Measurements from ENCODE around the gene DHRS12. TPM values are rescaled to one million over a fixed set of nuclear protein-coding genes. Genes with fewer than 3 reads are reported as not detected.

DHRS12 gene
- total RNA-seq, 1 donor, result 3.3 TPM

DNA sequence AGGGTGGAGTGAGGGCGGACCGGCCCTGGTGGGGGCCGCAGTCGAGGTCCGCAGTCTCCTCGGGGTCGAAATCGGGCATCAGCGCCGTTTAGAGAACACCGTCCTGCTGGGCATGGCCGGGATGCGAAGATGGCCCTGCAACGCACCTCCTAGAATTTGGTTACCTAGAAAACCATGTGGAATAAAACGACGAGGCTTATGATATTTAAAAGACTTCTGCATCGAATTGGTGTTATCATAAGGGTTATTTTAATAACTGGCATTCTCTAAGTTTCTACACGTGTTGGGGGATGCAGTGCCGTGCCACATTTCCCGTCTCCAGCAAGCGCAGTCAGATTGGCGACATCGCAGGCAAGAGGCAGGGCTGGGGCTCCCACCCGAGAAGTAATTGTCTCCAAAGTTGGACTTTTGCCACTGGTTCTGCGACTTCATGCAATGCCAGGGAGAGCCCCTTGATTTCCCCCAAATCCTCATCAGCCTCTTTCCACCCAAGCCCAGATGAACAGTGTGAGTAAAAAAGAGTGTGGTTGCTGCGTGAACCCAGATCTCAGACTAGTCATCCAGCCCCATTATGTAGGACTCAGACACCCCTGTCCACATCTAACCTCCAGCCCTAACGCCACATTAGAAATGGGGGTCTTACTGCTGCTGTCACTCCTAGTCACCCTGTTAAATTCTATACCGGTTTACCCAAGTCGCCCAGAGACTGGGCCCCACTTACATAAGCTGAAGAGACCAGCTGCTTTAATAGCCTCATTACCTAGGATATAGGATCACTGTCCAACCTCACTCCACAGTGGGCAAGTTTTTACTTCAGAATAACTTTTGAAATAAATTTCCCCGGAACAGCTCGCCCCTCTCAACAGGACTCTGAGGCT, 571 bp upstream of the DHRS12 start:
- H2AFZ ChIP-seq (ENCODE audit: low read length), result peak overlapping the region; percentile 93

DNA sequence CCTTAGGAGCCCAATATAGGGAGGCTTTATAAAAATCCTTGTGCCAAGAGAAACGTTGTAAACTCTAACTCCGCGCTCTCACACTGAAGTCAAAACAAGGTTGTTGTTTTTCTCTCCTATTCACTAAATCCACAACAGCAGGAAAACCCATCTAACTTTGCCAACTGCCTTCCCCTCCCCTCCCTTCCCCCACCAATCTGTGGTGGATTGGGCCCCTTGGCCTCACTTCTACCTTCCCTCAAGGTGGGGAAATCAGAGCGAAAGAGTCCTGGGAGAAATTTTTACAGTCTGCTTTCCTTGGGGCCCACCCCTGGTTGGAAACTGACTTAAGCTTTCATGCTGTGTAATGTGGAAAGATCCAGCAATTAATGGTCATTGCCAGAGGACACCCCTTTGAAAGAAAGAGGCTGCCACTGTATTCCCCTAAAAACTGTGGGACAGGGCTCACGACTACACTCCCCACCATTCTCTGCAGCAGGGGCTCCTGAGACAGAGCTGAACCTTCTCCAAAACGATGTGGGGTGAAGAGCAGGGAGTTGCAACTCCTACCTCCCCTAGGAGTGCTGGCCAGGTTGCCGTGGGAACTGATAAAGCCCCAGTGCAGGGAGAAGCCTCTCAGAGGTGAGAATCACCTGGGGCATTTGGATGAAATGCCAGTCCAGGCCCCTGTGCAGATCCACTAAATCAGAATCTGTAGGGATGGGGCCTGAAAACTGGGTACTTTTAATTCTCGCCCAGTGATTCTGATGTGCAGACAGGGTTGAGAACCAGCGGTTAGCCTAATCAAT, 1.1 kb downstream of the DHRS12 start:
- Histone ChIP-seq H3K27ac (ENCODE audit: low read depth, low read length) (peak overlapping the region; percentile 79), H3K4me3 (ENCODE audit: insufficient read depth, low read length) (peak overlapping the region; percentile 87), H3K79me2 (ENCODE audit: insufficient read depth, low read length) (no peaks in the 10 kb centered on the region), H3K27me3 (ENCODE audit: insufficient read depth, low read length) (peaks cover 3% of the 10 kb centered on the region), H3K4me2 (ENCODE audit: insufficient read depth, low read length) (peak overlapping the region; percentile 93), H3K4me1 (ENCODE audit: insufficient read depth, low read length) (peaks cover 25% of the 10 kb centered on the region), H3K9me3 (ENCODE audit: low read depth, low read length) (no peaks in the 10 kb centered on the region), H3K36me3 (ENCODE audit: insufficient read depth, low read length) (no peaks in the 10 kb centered on the region), H4K20me1 (ENCODE audit: insufficient read depth, low read length) (no peaks in the 10 kb centered on the region), H2AFZ (ENCODE audit: low read length) (peak overlapping the region; percentile 93)
- peak; percentile 56 for DNase-seq (ENCODE audit: insufficient read length, low spot score, missing footprints)
- TF ChIP-seq, protein P1, sequence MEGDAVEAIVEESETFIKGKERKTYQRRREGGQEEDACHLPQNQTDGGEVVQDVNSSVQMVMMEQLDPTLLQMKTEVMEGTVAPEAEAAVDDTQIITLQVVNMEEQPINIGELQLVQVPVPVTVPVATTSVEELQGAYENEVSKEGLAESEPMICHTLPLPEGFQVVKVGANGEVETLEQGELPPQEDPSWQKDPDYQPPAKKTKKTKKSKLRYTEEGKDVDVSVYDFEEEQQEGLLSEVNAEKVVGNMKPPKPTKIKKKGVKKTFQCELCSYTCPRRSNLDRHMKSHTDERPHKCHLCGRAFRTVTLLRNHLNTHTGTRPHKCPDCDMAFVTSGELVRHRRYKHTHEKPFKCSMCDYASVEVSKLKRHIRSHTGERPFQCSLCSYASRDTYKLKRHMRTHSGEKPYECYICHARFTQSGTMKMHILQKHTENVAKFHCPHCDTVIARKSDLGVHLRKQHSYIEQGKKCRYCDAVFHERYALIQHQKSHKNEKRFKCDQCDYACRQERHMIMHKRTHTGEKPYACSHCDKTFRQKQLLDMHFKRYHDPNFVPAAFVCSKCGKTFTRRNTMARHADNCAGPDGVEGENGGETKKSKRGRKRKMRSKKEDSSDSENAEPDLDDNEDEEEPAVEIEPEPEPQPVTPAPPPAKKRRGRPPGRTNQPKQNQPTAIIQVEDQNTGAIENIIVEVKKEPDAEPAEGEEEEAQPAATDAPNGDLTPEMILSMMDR (IDR thresholded peaks at IDR 0.05; ENCODE audit: extremely low read depth, low read depth, low read length), result no peak

More for the DNA sequence above, 571 bp upstream of the DHRS12 start:
- no peaks in the 10 kb centered on the region for H3K9me3 ChIP-seq (ENCODE audit: low read depth, low read length)
- peak overlapping the region; percentile 87 for H3K4me3 ChIP-seq (ENCODE audit: insufficient read depth, low read length)
- TF ChIP-seq, protein P1 (IDR thresholded peaks at IDR 0.05; ENCODE audit: extremely low read depth, low read depth, low read length), result no peak
- H3K27ac ChIP-seq (ENCODE audit: low read depth, low read length), result peak overlapping the region; percentile 79
- peak overlapping the region; percentile 93 for H3K4me2 ChIP-seq (ENCODE audit: insufficient read depth, low read length)
- H3K27me3 ChIP-seq (ENCODE audit: insufficient read depth, low read length), result peaks cover 3% of the 10 kb centered on the region
- H3K4me1 ChIP-seq (ENCODE audit: insufficient read depth, low read length), result peaks cover 25% of the 10 kb centered on the region
- H4K20me1 ChIP-seq (ENCODE audit: insufficient read depth, low read length), result no peaks in the 10 kb centered on the region
- no peaks in the 10 kb centered on the region for H3K36me3 ChIP-seq (ENCODE audit: insufficient read depth, low read length)
- DNase-seq (ENCODE audit: insufficient read length, low spot score, missing footprints), result peak; percentile 75
- no peaks in the 10 kb centered on the region for H3K79me2 ChIP-seq (ENCODE audit: insufficient read depth, low read length)

DNA sequence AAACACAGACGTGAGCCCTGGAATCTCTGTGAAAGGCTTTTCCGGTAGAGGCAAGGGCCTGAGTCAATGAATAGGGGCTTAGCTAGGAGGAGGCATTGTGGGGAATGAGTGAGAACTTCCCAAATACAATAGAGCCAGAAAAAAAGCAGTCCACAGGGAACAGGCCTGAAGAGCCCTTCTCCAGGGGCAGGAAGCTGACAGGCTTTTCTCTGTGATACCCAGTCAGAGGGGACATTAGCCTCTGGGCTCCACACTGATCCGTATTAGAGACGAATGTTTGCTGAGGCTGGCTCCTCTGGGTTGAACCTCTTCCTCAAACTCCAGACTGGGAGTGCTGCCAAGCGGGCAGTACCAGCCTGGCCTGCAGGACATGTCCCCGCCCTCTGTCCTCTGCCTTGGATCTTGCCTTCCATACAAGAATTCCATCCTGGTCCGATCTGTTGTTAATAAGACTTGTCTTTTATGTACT, 2.3 kb downstream of the DHRS12 start:
- H3K4me1 ChIP-seq (ENCODE audit: insufficient read depth, low read length), result peaks cover 25% of the 10 kb centered on the region
- peaks cover 3% of the 10 kb centered on the region for H3K27me3 ChIP-seq (ENCODE audit: insufficient read depth, low read length)
- no peak overlapping the region for H3K4me3 ChIP-seq (ENCODE audit: insufficient read depth, low read length)
- peak; percentile 82 for DNase-seq (ENCODE audit: insufficient read length, low spot score, missing footprints)
- no peaks in the 10 kb centered on the region for H3K9me3 ChIP-seq (ENCODE audit: low read depth, low read length)
- no peak overlapping the region for H3K27ac ChIP-seq (ENCODE audit: low read depth, low read length)
- H2AFZ ChIP-seq (ENCODE audit: low read length), result no peak overlapping the region
- TF ChIP-seq, protein P1 (IDR thresholded peaks at IDR 0.05; ENCODE audit: extremely low read depth, low read depth, low read length), result no peak
- no peaks in the 10 kb centered on the region for H4K20me1 ChIP-seq (ENCODE audit: insufficient read depth, low read length)
- H3K4me2 ChIP-seq (ENCODE audit: insufficient read depth, low read length), result peak overlapping the region; percentile 93
- no peaks in the 10 kb centered on the region for H3K36me3 ChIP-seq (ENCODE audit: insufficient read depth, low read length)
- no peaks in the 10 kb centered on the region for H3K79me2 ChIP-seq (ENCODE audit: insufficient read depth, low read length)

All from osteoblast (primary cell).